Spleen (tissue), 11 donors: ENCODE data around the gene ARHGEF28. TPM values are rescaled to one million over a fixed set of nuclear protein-coding genes. Genes with fewer than 3 reads are reported as not detected.

Experiments
- DNase-seq: peaks from one replicate; pipeline ENCODE4 v3.0.0-alpha.2; 2020
- H3K27ac ChIP-seq, 8 donors: fragments of 200-600 bp; sonication (generic) in 7 of 8; 1 replicate in 4 of 8; 2 replicates in 4 of 8; pipeline versions ENCODE4 v1.5.0 to v1.8.0; 2016 to 2021; ENCODE audit warnings: inconsistent platforms in 4 of 8, mild to moderate bottlenecking in 4 of 8, moderate library complexity in 1 of 8
- H3K27me3 ChIP-seq, 7 donors: fragments of 200-600 bp; sonication (generic) in 6 of 7; replicated peaks in 1 of 7; 1 replicate in 4 of 7; 2 replicates in 3 of 7; pipeline versions ENCODE4 v1.5.0 to v1.8.0; 2016 to 2021; ENCODE audit warnings: inconsistent platforms in 3 of 7, mild to moderate bottlenecking in 1 of 7
- H3K36me3 ChIP-seq, 6 donors: fragments of 200-600 bp; sonication (generic) in 5 of 6; 1 replicate in 4 of 6; 2 replicates in 2 of 6; pipeline versions ENCODE4 v1.5.0 to v1.8.0; 2016 to 2021; ENCODE audit warnings: inconsistent platforms in 2 of 6
- H3K4me1 ChIP-seq, 6 donors: fragments of 200-600 bp; sonication (generic) in 5 of 6; 1 replicate in 3 of 6; 2 replicates in 3 of 6; pipeline versions ENCODE4 v1.5.0 to v1.8.0; 2016 to 2021; ENCODE audit warnings: inconsistent platforms in 3 of 6
- H3K4me3 ChIP-seq, 8 donors: fragments of 200-600 bp; sonication (generic) in 7 of 8; 1 replicate in 4 of 8; 2 replicates in 4 of 8; pipeline versions ENCODE4 v1.5.0 to v1.8.0; 2016 to 2021; ENCODE audit warnings: inconsistent platforms in 4 of 8, mild to moderate bottlenecking in 4 of 8, moderate library complexity in 2 of 8
- H3K9me3 ChIP-seq, 8 donors: fragments of 200-600 bp; sonication (generic) in 7 of 8; 1 replicate in 4 of 8; 2 replicates in 4 of 8; pipeline versions ENCODE4 v1.5.0 to v1.8.0; 2016 to 2021; ENCODE audit warnings: inconsistent platforms in 4 of 8
- CTCF ChIP-seq, 11 experiments: fragments of 200-600 bp in 7 of 11; fragments of 450-650 bp in 4 of 11; sonication (generic) in 4 of 11; IDR thresholded peaks in 8 of 11; conservative IDR thresholded peaks in 3 of 11; 1 replicate in 7 of 11; 2 replicates in 4 of 11; pipeline versions ENCODE4 v1.4.0 to v1.8.0; 2016 to 2021; ENCODE audit warnings: antibody characterized with exemption in 11 of 11, inconsistent platforms in 4 of 11, mild to moderate bottlenecking in 1 of 11
- POLR2A ChIP-seq, 3 donors: fragments of 450-650 bp; IDR thresholded peaks; one replicate each; pipeline ENCODE4 v1.5.1; 2017; ENCODE audit warnings: antibody characterized with exemption in 3 of 3, mild to moderate bottlenecking in 1 of 3
- POLR2AphosphoS5 ChIP-seq, 3 donors: sonication (generic); formaldehyde crosslinking; IDR thresholded peaks; one replicate each; pipeline ENCODE4 v1.5.1; 2017; ENCODE audit warnings: antibody characterized with exemption in 3 of 3
- WGBS, 5 donors: extraction: QIAGEN DNeasy Blood & Tissue Kit in 3 of 5; methylation state at CpG; one replicate each; pipeline versions ENCODE4 v1.1.5 to v1.1.7; 2013 to 2018; 5-methylcytosine and 5-hydroxymethylcytosine counted together
- intact Hi-C: fragments of 100-400 bp; cut with DNase I; formaldehyde crosslinking; loops from one replicate; pipeline ENCODE4 v1.15.0; 2023; ENCODE audit warnings: low total_unique reads
- polyA plus RNA-seq, 3 donors: library from polyadenylated mRNA; stranded (reverse); fragments of 200-250 nt; gene quantifications; one replicate each; pipeline ENCODE4 v1.2.1, GENCODE V29; 2013
- total RNA-seq, 7 donors: library from RNA; depleted of rRNA in 3 of 7; stranded (reverse); fragments of >200 nt in 3 of 7; fragmentation: NEBNext Ultra II Directional in 4 of 7; extraction: Animal tissue kit (Norgen Biotek cat#: 25700) in 4 of 7; gene quantifications; one replicate each; pipeline versions ENCODE4 v1.1.0 to v1.2.1, GENCODE V29; 2016 to 2021
- donor health status: healthy with polysubstance abuse.
- donor health status: DM: no; HTN: no; CAD: no; lungs with moderate emphysema.
- donor health status: DM: no; HTN: no; CAD: no.
- donor health status: Bipolar disorder and iron deficiency.
- donor health status: healthy.
- donor health status: DM: no; HTN: no; CAD: no.
- donor health status: DM: yes; HTN: yes; CAD: no.

Gene ARHGEF28
- total and polyA plus RNA-seq, 10 donors, result 0.53 to 17.5 (median 8.8) TPM

GRCh38 chr5:73687357-73687756 lies 61.4 kb downstream of the ARHGEF28 start:
- H3K9me3 ChIP-seq, result no peaks in the 10 kb centered on the region
- no peak for DNase-seq
- no peaks in the 10 kb centered on the region for H3K4me1 ChIP-seq
- H3K36me3 ChIP-seq, result no peaks in the 10 kb centered on the region
- intact Hi-C loops, result no loop called here
- H3K4me3 ChIP-seq, result no peak overlapping the region
- no peaks in the 10 kb centered on the region for H3K27me3 ChIP-seq
- WGBS, 5 donors, result 69 to 88% (median 73%) methylated on average over 1 of the region's 1 CpG
- no peak overlapping the region for H3K27ac ChIP-seq
- TF ChIP-seq CTCF (IDR thresholded peaks at IDR 0.05 in 8 of 11, conservative IDR thresholded peaks at IDR 0.05 in 3 of 11), result no peak
- no peak for TF ChIP-seq POLR2A (IDR thresholded peaks at IDR 0.05)
- TF ChIP-seq POLR2AphosphoS5 (IDR thresholded peaks at IDR 0.05), result no peak

- DNase-seq, result no peak
- WGBS, 5 donors, result 62 to 81% (median 78%) methylated on average over 3 of the region's 3 CpGs
- peak overlapping the region in 2 of 8 donors; percentile 42 to 70 for H3K27ac ChIP-seq
- peaks cover 0 to 24% (median 16%) of the 10 kb centered on the region in 6 donors for H3K4me1 ChIP-seq
- H3K9me3 ChIP-seq, result no peaks in the 10 kb centered on the region
- TF ChIP-seq CTCF (IDR thresholded peaks at IDR 0.05 in 8 of 11, conservative IDR thresholded peaks at IDR 0.05 in 3 of 11), result no peak
- no peak for TF ChIP-seq POLR2A (IDR thresholded peaks at IDR 0.05)
- no peak for TF ChIP-seq POLR2AphosphoS5 (IDR thresholded peaks at IDR 0.05)
- no peaks in the 10 kb centered on the region for H3K27me3 ChIP-seq
- H3K36me3 ChIP-seq, result no peaks in the 10 kb centered on the region
- H3K4me3 ChIP-seq, result no peak overlapping the region
- intact Hi-C loops, result no loop called here
Observed at GRCh38 chr5:73690015-73690414, 64.0 kb downstream of the ARHGEF28 start.

GRCh38 chr5:73691302-73692080 lies 65.5 kb downstream of the ARHGEF28 start:
- Histone ChIP-seq H3K4me1 (peaks cover 0 to 24% (median 16%) of the 10 kb centered on the region in 6 donors), H3K4me3 (no peak overlapping the region), H3K27ac (no peak overlapping the region), H3K36me3 (no peaks in the 10 kb centered on the region), H3K9me3 (no peaks in the 10 kb centered on the region), H3K27me3 (no peaks in the 10 kb centered on the region)
- DNase-seq, result no peak
- intact Hi-C loops, result no loop called here
- 76 to 93% (median 79%) methylated on average over 3 of the region's 3 CpGs for WGBS, 5 donors
- no peak for TF ChIP-seq CTCF (IDR thresholded peaks at IDR 0.05 in 8 of 11, conservative IDR thresholded peaks at IDR 0.05 in 3 of 11)
- TF ChIP-seq POLR2AphosphoS5 (IDR thresholded peaks at IDR 0.05), result no peak

- 68 to 88% (median 80%) methylated on average over 2 of the region's 2 CpGs for WGBS, 5 donors
- no peaks in the 10 kb centered on the region for H3K9me3 ChIP-seq
- H3K27ac ChIP-seq, result no peak overlapping the region
- intact Hi-C loops, result no loop called here
- no peaks in the 10 kb centered on the region for H3K27me3 ChIP-seq
- H3K4me3 ChIP-seq, result no peak overlapping the region
- H3K36me3 ChIP-seq, result no peaks in the 10 kb centered on the region
- TF ChIP-seq CTCF (IDR thresholded peaks at IDR 0.05 in 8 of 11, conservative IDR thresholded peaks at IDR 0.05 in 3 of 11) (no peak), POLR2AphosphoS5 (IDR thresholded peaks at IDR 0.05) (no peak), POLR2A (IDR thresholded peaks at IDR 0.05) (no peak)
- peaks cover 0 to 30% (median 16%) of the 10 kb centered on the region in 6 donors for H3K4me1 ChIP-seq
- no peak for DNase-seq
Observed at GRCh38 chr5:73692166-73692640, 66.2 kb downstream of the ARHGEF28 start.
